ENCODE measurements around the gene E2F1. TPM values are rescaled to one million over a fixed set of nuclear protein-coding genes. Genes with fewer than 3 reads are reported as not detected.
A peak's percentile ranks its signal among the peaks of the same experiment; 100 is the strongest.

Gene E2F1
- 1 to 10 TPM; 1.2 to 1.9 (median 1.5) TPM for total RNA-seq

GRCh38 chr20:33686100-33686983 is at the start of gene E2F1:
Gene E2F1, minus strand, starts transcription at chr20:33686385. Its CDS starts 121 bp downstream, at chr20:33686264.
- TF ChIP-seq CTCF (IDR thresholded peaks at IDR 0.05): no peak
- ATAC-seq (ENCODE audit: low FRiP score): peak; percentile 94
- DNase-seq (ENCODE audit: low spot score): peak; percentile 81

- TF ChIP-seq CTCF (IDR thresholded peaks at IDR 0.05): no peak
- ATAC-seq (ENCODE audit: low FRiP score): peak; percentile 31
- no peak for DNase-seq (ENCODE audit: low spot score)
These were observed 47.7 kb upstream of the E2F1 start for GRCh38 chr20:33733654-33734576.

GRCh38 chr20:33732166-33732970 is 46.2 kb upstream of the E2F1 start:
- TF ChIP-seq CTCF (IDR thresholded peaks at IDR 0.05): no peak
- peak; percentile 46 for DNase-seq (ENCODE audit: low spot score)

GRCh38 chr20:33731693-33732165 is 45.5 kb upstream of the E2F1 start, which contains the start of gene ZNF341:
Gene ZNF341, plus strand, starts transcription at chr20:33731996. Its CDS starts 26 bp downstream, at chr20:33732022.
- DNase-seq (ENCODE audit: low spot score): peak; percentile 65
- peak; percentile 90 for ATAC-seq (ENCODE audit: low FRiP score)
- TF ChIP-seq CTCF (IDR thresholded peaks at IDR 0.05): peak in 2 of 3 donors; percentile 61 to 92

More at GRCh38 chr20:33732166-33732970, 46.2 kb upstream of the E2F1 start:
- ATAC-seq (ENCODE audit: low FRiP score): peak; percentile 49

- TF ChIP-seq CTCF (IDR thresholded peaks at IDR 0.05): no peak
- DNase-seq (ENCODE audit: low spot score): no peak
- ATAC-seq (ENCODE audit: low FRiP score): no peak
These were observed 44.9 kb upstream of the E2F1 start for GRCh38 chr20:33730946-33731692.
